HepG2 (cell line): ENCODE results near the gene FAM209A. TPM values are rescaled to one million over a fixed set of nuclear protein-coding genes. Genes with fewer than 3 reads are reported as not detected.

Source experiments
- ATAC-seq: fragments of 200-7000 bp; cut with Tn5 transposase; 3 replicates; pipeline ENCODE4 v1.9.1; 2020; ENCODE audit warnings: mild to moderate bottlenecking, moderate library complexity
- BruUV-seq: library from RNA; stranded (reverse); fragments of 400-500 nt; replicated peaks from 2 replicates; lab custom pipeline; 2021; lab: Mats Ljungman, UMichigan
- CTCF ChIA-PET: fragments of 300-600 bp; formaldehyde crosslinking; extraction: SDS; loops from one replicate; lab custom pipeline; 2021; ENCODE audit warnings: low total read pairs, inconsistent platforms, low intra/inter-chr PET ratio; lab: Yijun Ruan, JAX
- POLR2A ChIA-PET: fragments of 350-600 bp; sonication (Branson Sonifier 250); formaldehyde crosslinking; loops from one replicate; lab custom pipeline; 2020; ENCODE audit warnings: antibody characterized with exemption, inconsistent platforms; lab: Yijun Ruan, JAX
- DNase-seq: peaks from one replicate; pipeline ENCODE4 v3.0.0-alpha.2; 2015; ENCODE audit warnings: low spot score
- FAIRE-seq: peaks from 3 replicates; lab custom pipeline; 2011; peaks lifted over from hg19 to GRCh38; lab: Jason Lieb, UNC
- H2AFZ ChIP-seq: one replicate; pipeline ENCODE4 v1.6.1; 2011; ENCODE audit warnings: low read length, inconsistent platforms
- H3K27ac ChIP-seq: fragments of 300-600 bp; 3 replicates; pipeline ENCODE4 v1.8.0; 2011; ENCODE audit warnings: mixed run types, mild to moderate bottlenecking, mixed read lengths, low read length, inconsistent platforms; ENCODE audit not compliant: insufficient read depth; ENCODE audit errors: extremely low read length
- H3K27me3 ChIP-seq, 2 experiments: fragments of 200-600 bp in 1 of 2; 2 replicates in 1 of 2; 3 replicates in 1 of 2; pipeline versions ENCODE4 v1.6.0 to v1.8.0; 2011; ENCODE audit warnings: low read length in 2 of 2, mild to moderate bottlenecking in 2 of 2, moderate library complexity in 2 of 2, inconsistent platforms in 1 of 2; ENCODE audit not compliant: insufficient read depth in 2 of 2, control insufficient read depth in 1 of 2
- H3K36me3 ChIP-seq, 2 experiments: fragments of 200-600 bp in 1 of 2; replicated peaks in 1 of 2; 2 replicates in 1 of 2; 3 replicates in 1 of 2; pipeline versions ENCODE4 v1.5.1 to v1.8.0; 2011; ENCODE audit warnings: low read length in 2 of 2, inconsistent platforms in 1 of 2; ENCODE audit not compliant: insufficient read depth in 2 of 2, control insufficient read depth in 1 of 2
- H3K4me1 ChIP-seq: 2 replicates; pipeline ENCODE4 v1.5.1; 2012; ENCODE audit warnings: low read length, inconsistent platforms; ENCODE audit not compliant: insufficient read depth
- H3K4me2 ChIP-seq: 2 replicates; pipeline ENCODE4 v1.6.0; 2011; ENCODE audit warnings: low read depth, low read length, inconsistent platforms
- H3K4me3 ChIP-seq, 3 experiments: fragments of 200-600 bp in 1 of 3; sonication (generic), shearing (Covaris generic) in 1 of 3; replicated peaks in 1 of 3; 2 replicates each; pipeline ENCODE4 v1.5.1; 2011 to 2016; ENCODE audit warnings: low read length in 3 of 3, inconsistent platforms in 2 of 3, low read depth in 2 of 3, mild to moderate bottlenecking in 2 of 3, control low read depth in 1 of 3, mixed read lengths in 1 of 3; ENCODE audit not compliant: insufficient read depth in 1 of 3
- H3K79me2 ChIP-seq: one replicate; pipeline ENCODE4 v1.6.1; 2011; ENCODE audit warnings: low read length, inconsistent platforms; ENCODE audit not compliant: insufficient read depth
- H3K9ac ChIP-seq: 2 replicates; pipeline ENCODE4 v1.6.0; 2011; ENCODE audit warnings: mild to moderate bottlenecking, low read depth, low read length, inconsistent platforms; ENCODE audit not compliant: insufficient read depth
- H3K9me3 ChIP-seq: 2 replicates; pipeline ENCODE4 v1.5.1; 2012; ENCODE audit warnings: mild to moderate bottlenecking, low read length
- H4K20me1 ChIP-seq: 2 replicates; pipeline ENCODE4 v1.6.0; 2011; ENCODE audit warnings: inconsistent platforms, mild to moderate bottlenecking, low read length, moderate library complexity; ENCODE audit not compliant: insufficient read depth
- CHD2 ChIP-seq: IDR thresholded peaks from 2 replicates; pipeline ENCODE4 v1.6.1; 2011; ENCODE audit warnings: low read depth, low read length, improper control_type of control experiment
- HDAC1 ChIP-seq: sonication (generic); formaldehyde crosslinking; IDR thresholded peaks from 2 replicates; pipeline ENCODE4 v1.5.1; 2020; ENCODE audit warnings: mild to moderate bottlenecking, missing genetic modification reagents
- IKZF5 ChIP-seq: IDR thresholded peaks from 2 replicates; pipeline ENCODE4 v1.6.1; 2018; ENCODE audit warnings: missing genetic modification reagents, mild to moderate bottlenecking, missing compliant biosample characterization
- PLSCR1 ChIP-seq: sonication (generic); formaldehyde crosslinking; IDR thresholded peaks from 2 replicates; pipeline ENCODE4 v1.5.0; 2020; ENCODE audit warnings: missing genetic modification reagents, mild to moderate bottlenecking, borderline replicate concordance
- PTBP1 ChIP-seq: fragments of 200-400 bp; formaldehyde crosslinking; IDR thresholded peaks from 2 replicates; pipeline ENCODE4 v1.6.1; 2018; ENCODE audit warnings: low read length, low read depth; ENCODE audit not compliant: poor library complexity, severe bottlenecking
- U2AF1 ChIP-seq: fragments of 200-400 bp; formaldehyde crosslinking; optimal IDR thresholded peaks from 2 replicates; pipeline ENCODE3; 2017; ENCODE audit warnings: mild to moderate bottlenecking, low read depth, low read length
- ZNF451 ChIP-seq: sonication (generic); formaldehyde crosslinking; IDR thresholded peaks from 2 replicates; pipeline ENCODE4 v1.5.0; 2020; ENCODE audit warnings: mild to moderate bottlenecking, missing genetic modification reagents
- WGBS: methylation state at CpG from one replicate; pipeline ENCODE4 v1.1.6; 2017; ENCODE audit warnings: low lambda C conversion rate; 5-methylcytosine and 5-hydroxymethylcytosine counted together
- in situ Hi-C: cut with HindIII; loops from 2 replicates; pipeline ENCODE4 v1.10.0; 2017; ENCODE audit warnings: low pct_unique_long_range_greater_than_20kb; ENCODE audit not compliant: extremely low pct_ligation_motif_present
- intact Hi-C: fragments of 100-400 bp; cut with micrococcal nuclease; formaldehyde crosslinking; loops from one replicate; pipeline ENCODE4 v1.10.0; 2022; ENCODE audit not compliant: unreplicated experiment
- polyA plus RNA-seq, 8 experiments: library from polyadenylated mRNA; depleted of rRNA in 3 of 8; stranded (reverse) in 7 of 8; unstranded in 1 of 8; fragments of >200 nt; fragmentation: Illumina TruSeq in 4 of 8; extraction: Trizol in 4 of 8; gene quantifications; 2 replicates each; pipeline versions ENCODE4 v1.2.1 to v1.2.3, GENCODE V29; 2011 to 2016; ENCODE audit warnings: low read depth in 4 of 8, missing spikeins in 1 of 8, mixed read lengths in 1 of 8; ENCODE audit not compliant: insufficient read depth in 1 of 8
- total RNA-seq, 5 experiments: library from RNA; depleted of rRNA; stranded (reverse); fragments of >200 nt; fragmentation: Illumina TruSeq; extraction: Trizol; gene quantifications; 2 replicates each; pipeline ENCODE4 v1.2.3, GENCODE V29; 2016; ENCODE audit warnings: low read depth in 1 of 5

FAM209A gene
- total and polyA plus RNA-seq, 2 of the 13 experiments (the other 11 are each of a cell fraction or from before 2014, with no cell fraction given) = 0.15 to 0.36 TPM

- no peaks in the 10 kb centered on the region for H3K79me2 ChIP-seq
- no TSS peak for BruUV-seq
- no peak overlapping the region for H2AFZ ChIP-seq
- no peaks in the 10 kb centered on the region for H4K20me1 ChIP-seq
- no peak for TF ChIP-seq ZNF451 (CRISPR knock-in tag)
- TF ChIP-seq CHD2 = no peak
- no peak for TF ChIP-seq HDAC1 (CRISPR knock-in tag)
- TF ChIP-seq PTBP1 = no peak
- no peak for TF ChIP-seq U2AF1
- no peak for TF ChIP-seq PLSCR1
- TF ChIP-seq IKZF5 = no peak
- H3K27ac ChIP-seq = no peak overlapping the region
- peaks cover 14 to 47% of the 10 kb centered on the region in 2 experiments for H3K36me3 ChIP-seq
- CTCF ChIA-PET = no interaction called here
- no peaks in the 10 kb centered on the region for H3K27me3 ChIP-seq
- H3K4me3 ChIP-seq = no peak overlapping the region
- no peaks in the 10 kb centered on the region for H3K9me3 ChIP-seq
- FAIRE-seq (no peak), ATAC-seq (no peak), DNase-seq (no peak)
- WGBS = 96% methylated on average over 10 of the region's 10 CpGs
- H3K9ac ChIP-seq = no peak overlapping the region
- H3K4me2 ChIP-seq = no peak overlapping the region
- POLR2A ChIA-PET = no interaction called here
- in situ Hi-C loops = no loop called here
- no peaks in the 10 kb centered on the region for H3K4me1 ChIP-seq
- intact Hi-C loops = no loop called here
Observed at GRCh38 chr20:56511926-56512325, 12.6 kb upstream of the FAM209A start.
